Cardiac muscle cell (in vitro differentiated cells and primary cell): ENCODE results near the gene TGFA. TPM values are rescaled to one million over a fixed set of nuclear protein-coding genes. Genes with fewer than 3 reads are reported as not detected.

ENCODE experiments used
- DNase-seq, 2 donors: peaks; one replicate each; pipeline versions ENCODE4 v3.0.0 to v3.0.0-alpha.2; 2010 to 2017; ENCODE audit warnings: low read depth in 1 of 2, low spot score in 1 of 2
- H3K27ac ChIP-seq: fragments of 200-600 bp; sonication (generic); 2 replicates; pipeline ENCODE4 v1.5.1; 2016
- H3K27me3 ChIP-seq: fragments of 200-600 bp; sonication (generic); 2 replicates; pipeline ENCODE4 v1.6.0; 2016; ENCODE audit warnings: control low read depth
- H3K36me3 ChIP-seq: fragments of 200-600 bp; sonication (generic); 2 replicates; pipeline ENCODE4 v1.5.1; 2016; ENCODE audit warnings: control low read depth
- H3K4me1 ChIP-seq: fragments of 200-600 bp; sonication (generic); 2 replicates; pipeline ENCODE4 v1.8.1; 2017; ENCODE audit warnings: low read depth, mild to moderate bottlenecking, mixed run types
- H3K4me3 ChIP-seq: fragments of 200-600 bp; sonication (generic); 2 replicates; pipeline ENCODE4 v1.5.1; 2016; ENCODE audit warnings: mild to moderate bottlenecking
- H3K9me3 ChIP-seq: fragments of 200-600 bp; sonication (generic); 2 replicates; pipeline ENCODE4 v1.5.1; 2017; ENCODE audit warnings: low read depth, mild to moderate bottlenecking, control low read depth
- CTCF ChIP-seq: IDR thresholded peaks from 2 replicates; pipeline ENCODE4 v1.5.1; 2012; ENCODE audit warnings: low read depth, mild to moderate bottlenecking, low read length
- polyA plus RNA-seq: library from polyadenylated mRNA; unstranded; fragments of >200 nt; fragmentation: Nextera tagmentation; extraction: Ambion mirVana; gene quantifications from 2 replicates; pipeline ENCODE4 v1.2.1, GENCODE V29; 2016
- total RNA-seq: library from RNA; depleted of rRNA; stranded (reverse); fragments of >200 nt; gene quantifications from 2 replicates; pipeline ENCODE4 v1.2.3, GENCODE V29; 2016

The TGFA gene
- total and polyA plus RNA-seq, 2 experiments from 2014 or later, result 4.6 TPM; not detected in 1

- no peaks in the 10 kb centered on the region for H3K27me3 ChIP-seq
- peaks cover 17% of the 10 kb centered on the region for H3K4me1 ChIP-seq
- no peak for TF ChIP-seq CTCF
- H3K4me3 ChIP-seq, result no peak overlapping the region
- H3K27ac ChIP-seq, result no peak overlapping the region
- H3K9me3 ChIP-seq, result no peaks in the 10 kb centered on the region
- DNase-seq, result no peak
- no peaks in the 10 kb centered on the region for H3K36me3 ChIP-seq
Observed at GRCh38 chr2:70463581-70463980, 90.0 kb downstream of the TGFA start.

- H3K4me1 ChIP-seq, result peaks cover 5% of the 10 kb centered on the region
- no peaks in the 10 kb centered on the region for H3K9me3 ChIP-seq
- H3K4me3 ChIP-seq, result no peak overlapping the region
- no peak for DNase-seq
- H3K27ac ChIP-seq, result no peak overlapping the region
- no peaks in the 10 kb centered on the region for H3K27me3 ChIP-seq
- TF ChIP-seq CTCF, result no peak
- no peaks in the 10 kb centered on the region for H3K36me3 ChIP-seq
Observed at GRCh38 chr2:70461981-70462876, 91.4 kb downstream of the TGFA start.

GRCh38 chr2:70461414-70461813, 92.2 kb downstream of the TGFA start:
- no peak for DNase-seq
- no peak for TF ChIP-seq CTCF
- Histone ChIP-seq H3K4me3 (no peak overlapping the region), H3K27ac (no peak overlapping the region), H3K9me3 (no peaks in the 10 kb centered on the region), H3K36me3 (no peaks in the 10 kb centered on the region), H3K27me3 (no peaks in the 10 kb centered on the region), H3K4me1 (no peaks in the 10 kb centered on the region)

DNA sequence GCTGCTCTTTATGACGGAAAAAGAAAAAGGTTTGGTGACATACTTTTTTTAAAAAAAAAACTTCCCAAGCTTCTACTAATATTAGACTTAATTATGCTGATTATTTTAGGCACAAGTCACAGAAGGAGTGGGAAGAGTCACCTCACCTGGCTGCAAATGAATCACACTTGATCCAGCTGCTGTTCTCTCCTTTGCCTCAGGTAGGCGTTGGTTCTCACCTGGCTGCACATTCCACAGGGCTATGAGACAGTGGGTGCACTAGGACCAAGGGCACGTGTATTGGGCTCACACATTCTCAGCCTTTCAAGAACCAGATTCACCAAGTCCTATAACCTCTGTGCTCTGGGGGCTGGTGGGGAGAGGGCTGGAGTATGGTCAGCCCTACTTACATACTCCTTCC, 93.3 kb downstream of the TGFA start:
- no peaks in the 10 kb centered on the region for H3K36me3 ChIP-seq
- no peak for TF ChIP-seq CTCF
- no peaks in the 10 kb centered on the region for H3K9me3 ChIP-seq
- no peak for DNase-seq
- H3K27ac ChIP-seq, result no peak overlapping the region
- no peak overlapping the region for H3K4me3 ChIP-seq
- no peaks in the 10 kb centered on the region for H3K4me1 ChIP-seq
- no peaks in the 10 kb centered on the region for H3K27me3 ChIP-seq

DNA sequence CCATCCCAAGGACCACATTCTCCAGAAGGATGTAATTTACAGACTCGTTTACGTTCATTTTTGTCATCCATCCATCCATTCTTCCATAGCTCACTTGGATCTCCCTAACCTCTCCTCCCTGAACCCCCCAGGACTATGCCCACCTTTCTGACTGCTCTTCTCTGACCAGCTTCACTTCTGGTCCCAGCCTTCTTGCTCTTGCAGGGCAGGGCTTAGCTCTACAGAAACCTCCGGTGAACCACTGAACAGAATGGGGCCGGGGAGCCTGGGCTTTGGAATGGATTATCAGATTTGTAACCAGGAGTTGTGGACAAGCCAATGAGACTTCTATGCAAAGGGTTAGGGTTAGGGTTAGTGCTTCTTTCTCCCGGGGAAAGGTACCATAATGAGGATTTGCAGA, 95.0 kb downstream of the TGFA start:
- DNase-seq, result no peak

More for the DNA sequence above, 95.0 kb downstream of the TGFA start:
- Histone ChIP-seq H3K27me3 (no peaks in the 10 kb centered on the region), H3K27ac (no peak overlapping the region), H3K9me3 (no peaks in the 10 kb centered on the region), H3K4me1 (no peaks in the 10 kb centered on the region), H3K4me3 (no peak overlapping the region), H3K36me3 (no peaks in the 10 kb centered on the region)
- no peak for TF ChIP-seq CTCF
